Mononuclear cell (primary cell): ENCODE data around the gene FBF1. TPM values are rescaled to one million over a fixed set of nuclear protein-coding genes. Genes with fewer than 3 reads are reported as not detected.
A peak's percentile ranks its signal among the peaks of the same experiment; 100 is the strongest.
"Not testable (repeated sequence)": the region's sequence is repeated elsewhere in the genome, so short reads cannot be mapped to it uniquely, and the experiment has no call there.

ENCODE experiments used
- H3K27me3 ChIP-seq: 2 replicates; pipeline ENCODE4 v1.6.0; 2011; ENCODE audit warnings: low read length, control low read depth; ENCODE audit not compliant: insufficient read depth
- H3K4me1 ChIP-seq: 2 replicates; pipeline ENCODE4 v1.5.1; 2011; ENCODE audit warnings: mild to moderate bottlenecking, low read length, control low read depth; ENCODE audit not compliant: insufficient read depth
- H3K4me3 ChIP-seq: 2 replicates; pipeline ENCODE4 v1.5.1; 2011; ENCODE audit warnings: mild to moderate bottlenecking, low read length, moderate library complexity
- H3K9me3 ChIP-seq: 2 replicates; pipeline ENCODE4 v1.5.1; 2011; ENCODE audit warnings: low read depth, mild to moderate bottlenecking, control low read depth, low read length
- total RNA-seq: library from RNA; depleted of rRNA; stranded (reverse); fragments of >200 nt; gene quantifications from one replicate; pipeline ENCODE4 v1.2.3, GENCODE V29; 2012

Gene FBF1
- 11.2 TPM for total RNA-seq

- Histone ChIP-seq H3K4me3 (peak within 1 kb of the TSS; percentile 69), H3K27me3 (no peaks in the 10 kb centered on the region), H3K4me1 (peaks cover 15% of the 10 kb centered on the region), H3K9me3 (no peaks in the 10 kb centered on the region)
Measured at GRCh38 chr17:75940727-75941441, at the start of gene FBF1. Gene FBF1, minus strand, starts transcription at chr17:75941042. Its CDS starts 2,893 bp downstream, at chr17:75938149.

DNA sequence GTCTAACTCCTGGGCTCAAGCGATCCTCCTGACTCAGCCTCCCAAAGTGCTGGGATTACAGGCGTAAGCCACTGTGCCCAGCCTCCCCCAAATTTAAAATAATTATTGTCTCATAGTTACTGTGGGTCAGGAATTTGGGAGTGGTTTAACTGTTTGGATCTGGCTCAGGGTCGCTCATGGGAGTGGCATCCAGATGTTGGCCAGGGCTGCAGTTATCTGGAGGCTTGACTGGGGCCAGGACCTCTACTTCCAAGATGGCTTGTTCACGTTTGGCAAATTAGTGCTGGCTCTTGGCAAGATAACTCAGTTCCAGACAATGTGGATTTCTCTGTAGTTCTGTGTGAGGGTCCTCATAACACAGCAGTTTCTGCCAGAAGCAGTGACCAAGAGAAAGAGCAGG lies 46.2 kb upstream of the FBF1 start:
- Histone ChIP-seq H3K9me3 (no peaks in the 10 kb centered on the region), H3K27me3 (no peaks in the 10 kb centered on the region), H3K4me1 (peaks cover 16% of the 10 kb centered on the region), H3K4me3 (no peak overlapping the region)

GRCh38 chr17:75985986-75986385 lies 45.1 kb upstream of the FBF1 start:
- Histone ChIP-seq H3K4me3 (no peak overlapping the region), H3K9me3 (no peaks in the 10 kb centered on the region), H3K4me1 (peaks cover 11% of the 10 kb centered on the region), H3K27me3 (no peaks in the 10 kb centered on the region)

DNA sequence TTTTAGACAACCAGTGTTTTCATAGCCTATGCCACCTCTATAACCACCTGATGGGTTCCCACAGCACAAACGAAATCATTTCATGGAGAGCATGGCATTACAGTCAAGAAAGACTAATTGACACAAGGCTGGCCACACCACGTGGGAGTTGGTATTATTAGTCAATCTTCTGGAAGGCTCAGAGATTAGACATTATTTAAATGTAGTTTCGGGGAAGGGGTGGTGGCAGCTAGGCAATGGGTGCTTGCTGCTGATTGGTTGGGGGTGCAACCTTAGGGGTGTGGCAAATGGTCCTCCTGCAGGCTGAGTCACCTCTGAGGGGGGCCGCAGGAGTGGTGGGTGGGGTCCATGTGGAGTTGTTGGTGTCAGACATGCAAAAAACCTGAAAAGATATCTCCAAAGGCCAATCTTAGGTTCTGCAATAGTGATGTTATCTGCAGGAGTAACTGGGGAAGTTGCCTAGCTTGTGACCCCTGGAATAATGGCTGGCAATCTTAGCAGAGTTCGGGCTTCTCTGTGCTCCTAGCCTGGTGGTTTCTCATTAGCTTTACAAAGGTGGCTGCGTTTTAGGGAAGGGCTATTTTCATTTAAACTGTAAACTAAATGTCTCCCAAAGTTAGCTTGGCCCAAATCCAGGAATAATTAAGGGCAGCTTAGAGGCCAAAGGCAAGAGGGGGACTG lies 42.8 kb upstream of the FBF1 start:
- no peak overlapping the region for H3K4me3 ChIP-seq
- peaks cover 23% of the 10 kb centered on the region for H3K4me1 ChIP-seq
- no peaks in the 10 kb centered on the region for H3K27me3 ChIP-seq
- H3K9me3 ChIP-seq, result no peaks in the 10 kb centered on the region

DNA sequence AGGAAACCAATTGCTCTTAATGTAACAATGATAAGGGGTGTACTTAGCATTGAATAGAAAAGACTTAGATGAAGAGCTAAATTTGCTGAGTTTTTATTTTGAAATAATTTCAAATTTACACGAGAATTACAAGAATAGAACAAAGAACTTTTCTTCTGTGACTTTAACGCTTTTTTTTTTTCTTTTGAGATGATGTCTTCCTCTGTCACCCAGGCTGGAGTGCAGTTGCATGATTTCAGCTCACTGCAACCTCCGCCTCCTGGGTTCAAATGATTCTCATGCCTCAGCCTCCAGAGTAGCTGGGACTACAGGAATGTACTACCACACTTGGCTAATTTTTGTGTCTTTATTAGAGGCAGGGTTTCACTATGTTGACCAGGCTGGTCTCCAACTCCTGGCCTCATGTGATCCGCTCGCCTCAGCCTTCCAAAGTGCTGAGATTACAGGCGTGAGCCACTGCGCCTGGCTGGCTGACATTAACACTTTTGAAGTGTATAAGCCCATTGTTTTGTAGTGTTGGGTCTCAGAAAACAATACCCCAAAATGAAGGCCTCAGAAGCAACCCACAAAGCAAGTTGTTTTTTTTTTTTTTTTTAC lies 40.3 kb upstream of the FBF1 start:
- no peaks in the 10 kb centered on the region for H3K27me3 ChIP-seq
- peaks cover 42% of the 10 kb centered on the region for H3K4me1 ChIP-seq
- no peaks in the 10 kb centered on the region for H3K9me3 ChIP-seq
- no peak overlapping the region for H3K4me3 ChIP-seq

GRCh38 chr17:75980188-75981018 lies 39.6 kb upstream of the FBF1 start:
- peaks cover 42% of the 10 kb centered on the region for H3K4me1 ChIP-seq
- no peaks in the 10 kb centered on the region for H3K27me3 ChIP-seq
- H3K9me3 ChIP-seq, result no peaks in the 10 kb centered on the region
- H3K4me3 ChIP-seq, result peak overlapping the region; percentile 79

DNA sequence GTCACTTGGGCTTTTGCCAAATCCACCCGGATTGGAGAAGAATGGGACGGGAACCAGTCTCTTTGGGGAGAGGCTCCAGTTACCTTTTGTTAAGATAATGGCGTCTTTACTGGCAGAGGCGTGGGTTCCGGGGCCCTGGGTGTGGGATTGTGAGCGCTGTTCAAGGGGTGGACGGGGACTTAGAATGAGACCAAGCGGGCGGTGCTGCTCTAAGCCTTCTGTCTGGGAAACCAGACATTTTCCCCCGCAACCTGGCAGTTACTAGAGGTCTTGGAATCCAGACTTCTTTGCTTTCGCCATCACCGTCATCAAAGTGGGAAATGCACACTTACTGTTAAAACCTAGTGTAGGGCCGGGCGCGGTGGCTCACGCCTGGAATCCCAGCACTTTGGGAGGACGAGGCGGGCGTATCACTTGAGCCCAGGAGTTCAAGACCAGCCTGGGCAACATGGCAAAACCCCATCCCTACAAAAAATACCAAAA lies 38.9 kb upstream of the FBF1 start:
- Histone ChIP-seq H3K9me3 (no peaks in the 10 kb centered on the region), H3K27me3 (no peaks in the 10 kb centered on the region), H3K4me3 (peak overlapping the region; percentile 79), H3K4me1 (peaks cover 42% of the 10 kb centered on the region)

- peak within 1 kb of the TSS; percentile 79 for H3K4me3 ChIP-seq
- H3K27me3 ChIP-seq, result no peaks in the 10 kb centered on the region
- no peaks in the 10 kb centered on the region for H3K9me3 ChIP-seq
- H3K4me1 ChIP-seq, result peaks cover 42% of the 10 kb centered on the region
Measured at GRCh38 chr17:75978938-75979704, 38.3 kb upstream of the FBF1 start, which contains the start of the genes ACOX1 and TEN1. Gene ACOX1, minus strand, starts transcription at chr17:75979166. Its CDS starts 93 bp downstream, at chr17:75979073. Gene TEN1, plus strand, starts transcription at chr17:75979240. Its CDS starts 6,953 bp downstream, at chr17:75986193.

DNA sequence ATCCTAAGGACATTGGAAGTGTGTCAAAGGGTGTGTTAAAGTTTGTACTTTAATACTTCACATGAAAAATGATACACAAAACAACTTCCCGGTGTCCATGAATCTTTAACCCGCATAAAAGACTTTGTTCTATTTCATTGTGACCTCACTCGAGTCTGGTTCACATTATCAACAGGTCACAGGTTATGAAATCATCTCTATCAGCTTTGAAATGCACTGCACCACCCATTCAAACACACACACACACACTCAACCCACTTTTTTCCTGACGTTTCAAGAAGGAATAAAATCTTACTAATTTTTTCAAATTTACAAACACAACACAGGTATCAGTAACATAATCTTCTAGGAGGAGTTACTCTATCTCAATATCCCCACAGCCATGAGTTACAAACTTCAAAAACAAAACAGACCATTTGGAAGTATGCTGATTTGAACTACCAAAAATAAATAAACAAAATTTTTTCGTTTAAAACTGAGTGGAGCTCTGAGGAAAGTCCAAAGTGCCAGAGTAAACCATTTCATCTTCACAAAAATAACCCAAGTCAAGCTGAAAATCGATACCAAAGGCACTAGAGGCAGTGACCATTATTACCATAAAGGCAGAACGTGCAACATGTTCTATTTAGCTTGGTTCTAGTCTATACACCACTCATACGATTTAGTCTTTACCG lies 35.5 kb upstream of the FBF1 start:
- Histone ChIP-seq H3K9me3 (no peaks in the 10 kb centered on the region), H3K27me3 (no peaks in the 10 kb centered on the region), H3K4me3 (no peak overlapping the region), H3K4me1 (peaks cover 35% of the 10 kb centered on the region)

DNA sequence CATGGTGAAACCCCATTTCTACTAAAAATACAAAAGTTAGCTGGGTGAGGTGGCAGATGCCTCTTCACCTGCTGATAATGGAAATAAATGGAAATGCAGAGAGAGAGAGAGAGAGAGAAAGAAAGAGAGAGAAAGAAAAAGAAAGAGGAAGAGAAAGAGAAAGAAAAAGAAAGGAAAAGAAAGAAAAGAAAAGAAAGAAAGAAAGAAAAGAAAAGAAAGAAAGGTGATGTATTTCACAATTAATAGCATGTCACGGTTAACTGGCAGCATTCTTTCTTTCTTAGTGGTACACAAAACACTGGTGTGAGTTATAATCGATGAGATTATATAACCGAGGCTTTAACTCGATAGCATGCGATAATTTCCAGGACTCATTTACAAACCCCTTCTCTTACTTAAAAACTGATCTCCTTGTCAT lies 34.9 kb upstream of the FBF1 start:
- no peak overlapping the region for H3K4me3 ChIP-seq
- H3K9me3 ChIP-seq, result no peaks in the 10 kb centered on the region
- H3K4me1 ChIP-seq, result peaks cover 38% of the 10 kb centered on the region
- H3K27me3 ChIP-seq, result no peaks in the 10 kb centered on the region

DNA sequence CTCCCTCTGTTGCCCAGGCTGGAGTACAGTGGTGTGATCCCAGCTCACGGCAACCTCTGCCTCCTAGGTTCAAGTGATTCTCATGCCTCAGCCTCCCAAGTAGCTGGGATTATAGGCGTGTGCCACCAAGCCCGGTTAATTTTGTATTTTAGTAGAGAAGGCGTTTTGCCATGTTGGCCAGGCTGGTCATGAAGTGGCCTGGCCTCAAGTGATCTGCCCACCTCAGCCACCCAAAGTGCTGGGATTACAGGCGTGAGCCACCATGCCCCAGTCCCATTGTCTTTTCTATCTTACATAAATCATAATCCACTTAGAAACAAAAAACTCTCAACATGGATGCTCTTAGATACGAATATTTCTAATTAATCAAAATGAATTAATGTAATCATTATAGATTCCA lies 34.3 kb upstream of the FBF1 start:
- H3K27me3 ChIP-seq, H3K9me3 ChIP-seq, H3K4me3 ChIP-seq: not testable (repeated sequence)
- H3K4me1 ChIP-seq, result peaks cover 38% of the 10 kb centered on the region

DNA sequence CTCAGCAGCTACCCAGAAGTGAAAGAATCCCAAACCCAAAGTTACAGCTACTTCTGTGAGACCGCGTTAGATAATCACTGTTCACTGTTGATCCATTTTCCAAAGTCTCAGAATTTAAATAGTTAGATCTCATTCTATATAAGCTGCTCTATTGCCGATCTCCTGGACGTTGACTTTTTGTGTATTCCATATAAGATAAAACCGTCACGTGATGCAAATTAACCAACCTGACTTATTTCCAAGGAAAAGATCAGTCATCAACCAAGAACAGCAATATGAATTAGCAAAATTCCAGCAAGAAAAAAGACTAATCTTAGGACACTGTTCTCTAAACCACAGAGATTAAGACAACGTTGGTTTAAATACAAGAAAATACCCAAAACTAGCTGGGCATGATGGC lies 29.8 kb upstream of the FBF1 start:
- H3K4me1 ChIP-seq, result peaks cover 30% of the 10 kb centered on the region
- H3K27me3 ChIP-seq, result no peaks in the 10 kb centered on the region
- H3K4me3 ChIP-seq, result no peak overlapping the region
- H3K9me3 ChIP-seq, result no peaks in the 10 kb centered on the region

DNA sequence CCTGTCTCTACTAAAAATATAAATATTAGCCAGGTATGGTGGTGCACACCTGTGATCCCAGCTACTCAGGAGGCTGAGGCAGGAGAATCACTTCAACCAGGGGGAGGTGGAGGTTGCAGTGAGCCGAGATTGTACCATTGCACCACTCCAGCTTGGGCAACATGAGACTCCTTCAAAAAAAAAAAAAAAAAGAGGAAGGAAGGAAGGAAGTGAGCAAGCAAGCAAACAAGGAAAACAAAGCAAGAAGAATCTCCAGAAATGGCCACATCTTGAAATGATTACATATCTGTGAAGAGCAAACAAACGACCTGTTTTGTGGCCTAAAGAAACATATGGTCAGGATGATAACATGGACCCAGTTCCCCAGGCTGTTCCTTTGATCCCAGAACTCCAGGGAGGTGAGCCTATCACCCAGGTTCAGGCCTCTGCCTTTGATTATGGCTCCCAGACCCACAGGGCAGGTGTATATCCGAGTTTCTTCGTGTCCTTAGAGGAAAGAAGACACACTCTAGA lies 29.2 kb upstream of the FBF1 start:
- H3K9me3 ChIP-seq, result no peaks in the 10 kb centered on the region
- no peak overlapping the region for H3K4me3 ChIP-seq
- H3K27me3 ChIP-seq, result no peaks in the 10 kb centered on the region
- peaks cover 30% of the 10 kb centered on the region for H3K4me1 ChIP-seq
